ENCODE results near the gene NUP210. TPM values are rescaled to one million over a fixed set of nuclear protein-coding genes. Genes with fewer than 3 reads are reported as not detected.

NUP210 gene
- total RNA-seq, 1 experiment from 2014 or later, result 11.4 TPM

GRCh38 chr3:13358643-13359042 lies 61.5 kb downstream of the NUP210 start:
- Histone ChIP-seq H3K36me3 (ENCODE audit: insufficient read depth, low read length, poor library complexity, severe bottlenecking) (no peaks in the 10 kb centered on the region), H3K9me3 (ENCODE audit: low read depth, low read length, poor library complexity, severe bottlenecking) (no peaks in the 10 kb centered on the region), H3K27ac (ENCODE audit: low read depth, low read length, poor library complexity, severe bottlenecking) (no peak overlapping the region), H3K4me3 (ENCODE audit: low read depth, low read length, poor library complexity, severe bottlenecking) (no peak overlapping the region), H3K27me3 (replicated peaks; ENCODE audit: insufficient read depth, low read depth, low read length, poor library complexity) (no peaks in the 10 kb centered on the region), H3K4me1 (ENCODE audit: insufficient read depth, low read length, poor library complexity, severe bottlenecking) (no peaks in the 10 kb centered on the region)
- intact Hi-C loops (cut with micrococcal nuclease; ENCODE audit: unreplicated experiment), result no loop called here
- ChIA-PET POLR2A (ENCODE audit: low non-redundant PET) (no interaction called here), CTCF (no interaction called here)
- BruUV-seq (replicated peaks), result no TSS peak
- no peak for DNase-seq (ENCODE audit: low spot score)
- TF ChIP-seq EZH2 (IDR thresholded peaks at IDR 0.05; ENCODE audit: borderline replicate concordance, low read depth, low read length, poor library complexity, severe bottlenecking), result no peak
- TF ChIP-seq, protein P1, sequence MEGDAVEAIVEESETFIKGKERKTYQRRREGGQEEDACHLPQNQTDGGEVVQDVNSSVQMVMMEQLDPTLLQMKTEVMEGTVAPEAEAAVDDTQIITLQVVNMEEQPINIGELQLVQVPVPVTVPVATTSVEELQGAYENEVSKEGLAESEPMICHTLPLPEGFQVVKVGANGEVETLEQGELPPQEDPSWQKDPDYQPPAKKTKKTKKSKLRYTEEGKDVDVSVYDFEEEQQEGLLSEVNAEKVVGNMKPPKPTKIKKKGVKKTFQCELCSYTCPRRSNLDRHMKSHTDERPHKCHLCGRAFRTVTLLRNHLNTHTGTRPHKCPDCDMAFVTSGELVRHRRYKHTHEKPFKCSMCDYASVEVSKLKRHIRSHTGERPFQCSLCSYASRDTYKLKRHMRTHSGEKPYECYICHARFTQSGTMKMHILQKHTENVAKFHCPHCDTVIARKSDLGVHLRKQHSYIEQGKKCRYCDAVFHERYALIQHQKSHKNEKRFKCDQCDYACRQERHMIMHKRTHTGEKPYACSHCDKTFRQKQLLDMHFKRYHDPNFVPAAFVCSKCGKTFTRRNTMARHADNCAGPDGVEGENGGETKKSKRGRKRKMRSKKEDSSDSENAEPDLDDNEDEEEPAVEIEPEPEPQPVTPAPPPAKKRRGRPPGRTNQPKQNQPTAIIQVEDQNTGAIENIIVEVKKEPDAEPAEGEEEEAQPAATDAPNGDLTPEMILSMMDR (conservative IDR thresholded peaks at IDR 0.05; ENCODE audit: low read depth, low read length), result no peak

DNA sequence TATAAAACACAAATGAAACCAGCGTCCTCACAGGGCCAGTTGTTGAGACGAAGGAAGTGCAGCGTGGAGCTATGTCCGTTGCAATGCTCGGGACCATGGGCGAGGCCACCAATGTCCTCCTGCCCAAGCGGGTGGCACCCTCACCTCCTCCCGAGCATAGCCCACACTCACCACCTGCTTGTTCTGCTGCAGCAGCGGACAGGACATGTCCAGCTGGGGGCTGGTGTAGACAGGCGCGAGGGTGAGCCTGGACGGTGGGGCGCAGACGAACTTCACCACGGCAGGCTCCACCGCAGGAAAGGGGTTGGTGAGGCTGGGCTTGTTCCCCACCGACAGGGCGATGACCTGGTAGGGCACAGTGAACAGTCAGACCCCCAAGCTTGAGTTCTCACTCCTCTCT lies 62.1 kb downstream of the NUP210 start:
- TF ChIP-seq EZH2 (IDR thresholded peaks at IDR 0.05; ENCODE audit: borderline replicate concordance, low read depth, low read length, poor library complexity, severe bottlenecking), result no peak
- TF ChIP-seq, protein P1 (conservative IDR thresholded peaks at IDR 0.05; ENCODE audit: low read depth, low read length), result no peak
- Histone ChIP-seq H3K9me3 (ENCODE audit: low read depth, low read length, poor library complexity, severe bottlenecking) (no peaks in the 10 kb centered on the region), H3K4me3 (ENCODE audit: low read depth, low read length, poor library complexity, severe bottlenecking) (no peak overlapping the region), H3K27me3 (replicated peaks; ENCODE audit: insufficient read depth, low read depth, low read length, poor library complexity) (no peaks in the 10 kb centered on the region), H3K36me3 (ENCODE audit: insufficient read depth, low read length, poor library complexity, severe bottlenecking) (no peaks in the 10 kb centered on the region), H3K27ac (ENCODE audit: low read depth, low read length, poor library complexity, severe bottlenecking) (no peak overlapping the region), H3K4me1 (ENCODE audit: insufficient read depth, low read length, poor library complexity, severe bottlenecking) (no peaks in the 10 kb centered on the region)
- intact Hi-C loops (cut with micrococcal nuclease; ENCODE audit: unreplicated experiment), result no loop called here
- CTCF ChIA-PET, result no interaction called here
- BruUV-seq (replicated peaks), result no TSS peak
- no peak for DNase-seq (ENCODE audit: low spot score)
- POLR2A ChIA-PET (ENCODE audit: low non-redundant PET), result no interaction called here

DNA sequence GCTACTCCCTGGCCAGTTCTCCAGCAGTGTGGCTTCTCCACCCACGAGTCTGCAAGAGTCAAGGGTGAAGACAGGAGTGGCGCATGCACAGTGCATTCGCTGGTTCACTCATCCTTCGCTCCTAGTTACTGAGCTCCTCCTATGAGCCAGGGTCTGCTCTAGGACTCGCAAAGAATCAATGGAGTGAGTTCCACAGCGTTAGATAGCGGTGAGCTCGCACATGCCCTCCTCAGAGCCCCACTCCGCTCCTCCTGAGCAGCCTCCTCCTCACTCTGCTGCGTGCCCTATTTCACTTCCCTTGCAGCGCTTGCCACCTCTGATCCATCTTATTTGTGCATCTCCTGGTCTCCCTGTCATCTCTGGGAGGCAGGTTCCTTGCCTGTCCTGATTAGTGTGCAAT lies 63.0 kb downstream of the NUP210 start:
- DNase-seq (ENCODE audit: low spot score), result no peak
- Histone ChIP-seq H3K9me3 (ENCODE audit: low read depth, low read length, poor library complexity, severe bottlenecking) (no peaks in the 10 kb centered on the region), H3K36me3 (ENCODE audit: insufficient read depth, low read length, poor library complexity, severe bottlenecking) (no peaks in the 10 kb centered on the region), H3K4me3 (ENCODE audit: low read depth, low read length, poor library complexity, severe bottlenecking) (no peak overlapping the region), H3K27me3 (replicated peaks; ENCODE audit: insufficient read depth, low read depth, low read length, poor library complexity) (no peaks in the 10 kb centered on the region), H3K27ac (ENCODE audit: low read depth, low read length, poor library complexity, severe bottlenecking) (no peak overlapping the region), H3K4me1 (ENCODE audit: insufficient read depth, low read length, poor library complexity, severe bottlenecking) (no peaks in the 10 kb centered on the region)
- no TSS peak for BruUV-seq (replicated peaks)
- TF ChIP-seq EZH2 (IDR thresholded peaks at IDR 0.05; ENCODE audit: borderline replicate concordance, low read depth, low read length, poor library complexity, severe bottlenecking), result no peak
- TF ChIP-seq, protein P1 (conservative IDR thresholded peaks at IDR 0.05; ENCODE audit: low read depth, low read length), result no peak
- CTCF ChIA-PET, result interaction anchor here (0.6 kb wide), 1 partner anchor 471 kb away, joined by 17 read pairs; no protein-coding TSS in a partner anchor
- POLR2A ChIA-PET (ENCODE audit: low non-redundant PET), result interaction anchor here (0.5 kb wide), 1 partner anchor 55 kb away, joined by 4 read pairs; no protein-coding TSS in a partner anchor
- intact Hi-C loops (cut with micrococcal nuclease; ENCODE audit: unreplicated experiment), result no loop called here

All from A673 (cell line).